Measurements from ENCODE around the gene SAE1.

SAE1 gene

GRCh38 chr19:47168065-47168464 is 37.4 kb downstream of the SAE1 start:
- DNase-seq, result no peak

GRCh38 chr19:47172666-47173455 is 42.2 kb downstream of the SAE1 start:
- no peak for DNase-seq

DNA sequence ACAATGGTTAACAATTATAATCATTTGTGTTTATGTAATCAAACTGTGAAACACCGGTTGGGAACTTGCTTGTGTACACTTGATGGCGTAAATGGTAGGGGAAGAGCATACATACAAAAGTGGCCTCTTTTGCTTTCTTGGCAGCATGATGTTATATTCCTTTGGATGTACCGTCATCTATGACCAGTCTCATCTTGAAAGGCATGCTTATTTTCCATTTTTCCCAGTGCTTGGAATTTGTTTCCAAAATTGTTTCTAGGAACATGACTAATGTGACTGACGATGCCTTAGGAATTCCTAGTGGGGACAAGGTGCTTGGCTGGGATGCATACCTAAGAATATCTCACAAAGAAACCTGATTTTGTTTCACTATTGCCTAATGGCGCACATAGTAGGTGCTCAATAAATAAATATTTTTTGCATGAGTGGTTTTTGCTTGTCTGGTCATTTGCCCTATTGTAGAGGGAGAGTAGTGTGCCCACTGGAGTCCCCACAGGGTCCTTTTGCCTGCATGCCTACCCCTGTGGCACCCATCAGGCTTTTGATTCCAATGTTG is 45.5 kb downstream of the SAE1 start:
- no peak for DNase-seq

DNA sequence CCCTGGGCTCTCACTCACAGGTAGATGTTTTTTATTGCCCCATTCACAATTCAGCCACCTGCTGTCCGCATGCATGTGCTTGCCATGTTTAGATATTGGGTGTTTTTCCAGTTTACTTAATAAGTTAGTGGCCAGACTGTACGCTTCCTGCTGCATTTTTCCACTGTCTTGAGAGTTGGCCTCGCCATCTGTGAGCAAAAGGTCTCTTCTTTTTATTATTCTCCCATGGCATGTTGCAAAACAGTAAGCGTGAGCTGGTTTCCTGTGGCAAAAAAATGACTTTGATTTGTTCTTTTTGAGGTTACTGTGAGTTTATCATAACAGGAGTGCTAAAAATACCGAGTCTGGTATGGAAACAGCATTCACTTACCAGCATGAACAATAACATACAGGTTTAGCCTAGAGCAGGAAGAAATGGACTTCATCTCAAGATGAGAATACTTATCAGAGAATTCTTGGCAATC is 46.0 kb downstream of the SAE1 start:
- DNase-seq, result peak; percentile 15

- DNase-seq, result no peak
Observed at GRCh38 chr19:47179653-47180310, 49.1 kb downstream of the SAE1 start.

DNA sequence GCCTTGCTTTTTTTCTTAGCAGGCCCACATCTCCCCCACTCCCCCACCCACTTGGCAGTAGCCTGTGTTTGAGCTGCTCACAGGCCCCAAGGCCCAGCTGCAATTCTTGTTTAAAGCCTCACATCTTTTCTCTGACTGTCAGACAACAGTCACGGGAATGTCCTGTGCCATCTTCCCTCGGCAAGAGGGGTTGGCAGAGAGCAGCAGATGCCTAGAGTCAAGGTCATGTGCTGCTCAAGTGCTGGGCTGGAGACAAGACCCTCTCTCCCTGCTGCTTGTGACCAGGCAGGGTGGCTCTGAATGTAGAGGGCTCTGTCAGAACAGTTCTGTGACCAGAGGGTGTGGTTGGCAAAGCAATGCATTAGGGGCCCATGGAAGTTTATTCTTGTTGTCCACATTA is 53.0 kb downstream of the SAE1 start:
- DNase-seq, result no peak

- no peak for DNase-seq
Observed at GRCh38 chr19:47186446-47187334, 56.1 kb downstream of the SAE1 start.

DNA sequence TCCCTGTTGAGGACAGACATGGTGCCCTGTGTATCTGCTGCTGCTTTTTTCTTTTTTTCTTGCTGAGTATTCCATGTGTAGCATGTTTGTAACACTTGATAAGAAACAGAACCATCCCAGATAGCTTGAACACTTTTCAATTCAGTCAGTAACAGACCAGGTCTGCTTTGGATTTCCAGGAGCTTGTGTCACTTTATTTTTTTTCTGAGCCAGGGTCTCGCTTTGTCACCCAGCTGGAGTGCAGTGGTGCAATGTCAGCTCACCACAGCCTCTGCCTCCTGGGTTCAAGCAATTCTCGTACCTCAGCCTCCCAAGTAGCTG is 56.7 kb downstream of the SAE1 start:
- no peak for DNase-seq

- DNase-seq, result no peak
Observed at GRCh38 chr19:47187797-47188196, 57.2 kb downstream of the SAE1 start.

- DNase-seq, result no peak
Observed at GRCh38 chr19:47188507-47189033, 57.9 kb downstream of the SAE1 start.

- peak; percentile 38 for DNase-seq
Observed at GRCh38 chr19:47190167-47190727, 59.6 kb downstream of the SAE1 start.

DNA sequence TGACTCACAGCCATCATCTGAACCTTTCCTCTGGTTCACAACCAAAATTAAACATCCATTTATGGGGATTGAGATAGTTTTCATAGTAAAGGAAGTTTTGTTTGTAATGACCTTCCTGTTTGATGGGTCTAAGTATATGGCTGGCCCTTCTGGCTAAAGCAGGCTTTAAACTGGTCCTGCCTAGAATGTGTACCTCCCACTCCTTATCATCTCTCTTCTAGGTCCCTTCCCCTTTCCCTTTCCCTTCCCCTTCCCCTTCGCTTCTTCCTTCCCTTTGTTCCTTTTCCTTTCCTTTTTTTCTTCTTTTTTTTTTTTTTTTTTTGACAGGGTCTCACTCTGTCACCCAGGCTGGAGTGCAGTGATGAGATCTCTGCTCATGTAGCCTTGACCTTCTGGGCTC is 64.8 kb downstream of the SAE1 start:
- DNase-seq, result no peak

GRCh38 chr19:47197141-47197540 is 66.5 kb downstream of the SAE1 start:
- DNase-seq, result no peak

DNA sequence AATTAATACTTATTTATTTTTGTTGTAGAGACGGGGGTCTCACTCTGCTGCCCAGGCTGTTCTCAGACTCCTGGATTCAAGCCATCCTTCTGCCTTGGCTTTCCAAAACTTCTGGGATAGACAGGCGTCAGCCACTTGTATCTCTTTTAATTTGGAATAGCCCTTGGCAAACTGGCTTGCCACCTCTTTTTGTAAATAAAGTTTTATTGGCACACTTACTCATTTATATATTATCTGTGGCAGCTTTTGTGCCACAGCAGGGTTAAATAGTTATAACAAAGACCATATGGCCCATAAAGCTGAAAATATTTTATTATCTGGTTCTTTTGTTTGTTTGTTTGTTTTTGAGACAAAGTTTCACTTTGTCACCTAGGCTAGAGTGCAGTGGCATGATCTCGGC is 69.9 kb downstream of the SAE1 start:
- no peak for DNase-seq

- no peak for DNase-seq
Observed at GRCh38 chr19:47203254-47203653, 72.6 kb downstream of the SAE1 start.

GRCh38 chr19:47209319-47210179 is 78.9 kb downstream of the SAE1 start:
- peak; percentile 24 for DNase-seq

- DNase-seq, result no peak
Observed at GRCh38 chr19:47210180-47210490, 79.5 kb downstream of the SAE1 start.

- peak; percentile 92 for DNase-seq
Observed at GRCh38 chr19:47210689-47211316, 80.2 kb downstream of the SAE1 start.

- no peak for DNase-seq
Observed at GRCh38 chr19:47215581-47215980, 84.9 kb downstream of the SAE1 start.

GRCh38 chr19:47221080-47221841 is 90.6 kb downstream of the SAE1 start:
- no peak for DNase-seq

DNA sequence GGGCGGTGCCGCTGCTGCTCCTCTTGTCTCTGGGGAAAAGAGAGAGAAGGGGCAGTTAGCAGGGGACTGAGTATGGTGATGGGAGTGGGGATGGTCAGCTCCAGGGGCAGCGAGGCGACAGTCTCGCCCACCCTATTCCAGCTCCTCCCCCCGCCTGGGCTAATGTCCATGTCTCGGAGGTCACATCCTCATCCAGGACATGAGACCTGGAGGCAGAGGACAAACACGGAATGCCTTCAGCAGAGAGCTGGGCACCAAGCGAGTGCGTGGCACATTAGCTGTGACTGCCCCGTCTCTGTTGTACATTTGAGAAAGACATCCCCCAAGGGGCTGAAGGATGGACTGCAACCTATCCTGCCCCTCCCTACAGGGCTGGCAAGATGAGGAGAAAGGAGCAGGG is 91.3 kb downstream of the SAE1 start:
- no peak for DNase-seq
